IMR-90 (cell line): ENCODE data around the gene TMEM45B. TPM values are rescaled to one million over a fixed set of nuclear protein-coding genes. Genes with fewer than 3 reads are reported as not detected.

Experiments
- ATAC-seq: fragments of 200-7000 bp; cut with Tn5 transposase; 2 replicates; pipeline ENCODE4 v1.9.1; 2020; ENCODE audit warnings: low read depth, mild to moderate bottlenecking, moderate library complexity
- BruUV-seq: library from RNA; stranded (reverse); fragments of 400-500 nt; replicated peaks from 2 replicates; lab custom pipeline; 2021; lab: Mats Ljungman, UMichigan
- CTCF ChIA-PET: fragments of 300-600 bp; formaldehyde crosslinking; extraction: SDS; loops from one replicate; lab custom pipeline; 2021; ENCODE audit warnings: antibody characterized with exemption; lab: Yijun Ruan, JAX
- POLR2A ChIA-PET: fragments of 300-600 bp; sonication (Branson Sonifier 250); formaldehyde crosslinking; loops from one replicate; lab custom pipeline; 2022; ENCODE audit warnings: antibody characterized with exemption; ENCODE audit not compliant: unreplicated experiment; lab: Charles Lee
- DNase-seq: peaks from one replicate; pipeline ENCODE4 v3.0.0; 2013
- H2AFZ ChIP-seq: replicated peaks from 2 replicates; pipeline ENCODE3; 2013; ENCODE audit warnings: low read length, mild to moderate bottlenecking; ENCODE audit not compliant: poor library complexity
- H2AK5ac ChIP-seq: 2 replicates; pipeline ENCODE4 v1.6.1; 2013; ENCODE audit warnings: low read depth, low read length, inconsistent platforms
- H2AK9ac ChIP-seq: replicated peaks from 2 replicates; pipeline ENCODE3; 2013; ENCODE audit warnings: mild to moderate bottlenecking, low read depth, low read length, moderate library complexity; ENCODE audit not compliant: poor library complexity
- H2BK120ac ChIP-seq: 2 replicates; pipeline ENCODE4 v1.6.1; 2013; ENCODE audit warnings: low read depth, low read length, inconsistent platforms
- H2BK15ac ChIP-seq: 3 replicates; pipeline ENCODE4 v1.6.1; 2013; ENCODE audit warnings: low read depth, low read length, inconsistent platforms
- H2BK20ac ChIP-seq: 2 replicates; pipeline ENCODE4 v1.6.1; 2013; ENCODE audit warnings: low read depth, mild to moderate bottlenecking, inconsistent platforms, low read length, moderate library complexity
- H2BK5ac ChIP-seq: 2 replicates; pipeline ENCODE4 v1.6.1; 2013; ENCODE audit warnings: mild to moderate bottlenecking, low read depth, low read length, inconsistent platforms; ENCODE audit not compliant: poor library complexity, severe bottlenecking
- H3K14ac ChIP-seq: replicated peaks from 2 replicates; pipeline ENCODE4 v1.6.1; 2013; ENCODE audit warnings: low read depth, low read length, inconsistent platforms
- H3K18ac ChIP-seq: 2 replicates; pipeline ENCODE4 v1.6.1; 2013; ENCODE audit warnings: low read depth, low read length, control low read depth
- H3K23ac ChIP-seq: 2 replicates; pipeline ENCODE4 v1.6.1; 2013; ENCODE audit warnings: low read depth, low read length, inconsistent platforms
- H3K27ac ChIP-seq: 2 replicates; pipeline ENCODE4 v1.5.1; 2013; ENCODE audit warnings: mild to moderate bottlenecking, control low read depth, low read length; ENCODE audit not compliant: insufficient read depth
- H3K27me3 ChIP-seq: 2 replicates; pipeline ENCODE4 v1.6.1; 2013; ENCODE audit warnings: low read length; ENCODE audit not compliant: control insufficient read depth, insufficient read depth
- H3K36me3 ChIP-seq: 2 replicates; pipeline ENCODE4 v1.6.1; 2013; ENCODE audit warnings: low read length, mixed read lengths; ENCODE audit not compliant: control insufficient read depth, insufficient read depth
- H3K4ac ChIP-seq: 2 replicates; pipeline ENCODE4 v1.6.1; 2013; ENCODE audit warnings: low read depth, low read length, inconsistent platforms
- H3K4me1 ChIP-seq: 2 replicates; pipeline ENCODE4 v1.6.1; 2013; ENCODE audit warnings: low read length, mixed read lengths; ENCODE audit not compliant: control insufficient read depth, insufficient read depth
- H3K4me2 ChIP-seq: 2 replicates; pipeline ENCODE4 v1.6.1; 2013; ENCODE audit warnings: low read depth, mild to moderate bottlenecking, control low read depth, low read length, moderate library complexity
- H3K4me3 ChIP-seq: 2 replicates; pipeline ENCODE4 v1.5.1; 2013; ENCODE audit warnings: low read depth, mild to moderate bottlenecking, control low read depth, low read length, moderate library complexity; ENCODE audit not compliant: insufficient read depth
- H3K56ac ChIP-seq: 2 replicates; pipeline ENCODE4 v1.6.1; 2013; ENCODE audit warnings: low read length, inconsistent platforms; ENCODE audit not compliant: insufficient read depth; ENCODE audit errors: extremely low read depth
- H3K79me1 ChIP-seq, 2 experiments: 2 replicates each; pipeline ENCODE4 v1.6.1; 2013; ENCODE audit warnings: low read length in 2 of 2, inconsistent platforms in 1 of 2, low read depth in 1 of 2
- H3K9ac ChIP-seq: 2 replicates; pipeline ENCODE4 v1.6.1; 2013; ENCODE audit warnings: low read depth, low read length, control low read depth
- H3K9me1 ChIP-seq: 2 replicates; pipeline ENCODE4 v1.6.1; 2013; ENCODE audit warnings: low read length, inconsistent platforms; ENCODE audit not compliant: insufficient read depth
- H3K9me3 ChIP-seq: 2 replicates; pipeline ENCODE4 v1.6.1; 2013; ENCODE audit warnings: low read length; ENCODE audit not compliant: control insufficient read depth, insufficient read depth
- H4K20me1 ChIP-seq: 2 replicates; pipeline ENCODE4 v1.6.1; 2013; ENCODE audit warnings: low read length, inconsistent platforms; ENCODE audit not compliant: insufficient read depth
- H4K5ac ChIP-seq: 2 replicates; pipeline ENCODE4 v1.6.1; 2013; ENCODE audit warnings: mild to moderate bottlenecking, low read depth, low read length, control low read depth
- H4K8ac ChIP-seq, 2 experiments: 2 replicates each; pipeline ENCODE4 v1.6.1; 2013; ENCODE audit warnings: low read depth in 2 of 2, low read length in 2 of 2, control low read depth in 1 of 2, inconsistent platforms in 1 of 2
- H4K91ac ChIP-seq: 2 replicates; pipeline ENCODE4 v1.6.1; 2013; ENCODE audit warnings: low read depth, low read length, inconsistent platforms; ENCODE audit not compliant: insufficient read depth
- BHLHE40 ChIP-seq: fragments of 150-350 bp; IDR thresholded peaks from 2 replicates; pipeline ENCODE4 v1.6.1; 2016; ENCODE audit warnings: mild to moderate bottlenecking, low read depth, low read length
- CEBPB ChIP-seq: IDR thresholded peaks from 2 replicates; pipeline ENCODE4 v1.6.1; 2012; ENCODE audit warnings: low read depth, low read length, improper control_type of control experiment
- CHD1 ChIP-seq: IDR thresholded peaks from 2 replicates; pipeline ENCODE4 v1.6.1; 2012; ENCODE audit warnings: low read depth, low read length, improper control_type of control experiment
- FOS ChIP-seq: fragments of 150-350 bp; IDR thresholded peaks from 2 replicates; pipeline ENCODE4 v1.6.1; 2016; ENCODE audit warnings: low read depth, low read length
- MAFK ChIP-seq: IDR thresholded peaks from 2 replicates; pipeline ENCODE4 v1.6.1; 2012; ENCODE audit warnings: low read depth, low read length, improper control_type of control experiment
- MAZ ChIP-seq: IDR thresholded peaks from 2 replicates; pipeline ENCODE4 v1.6.1; 2012; ENCODE audit warnings: low read depth, mild to moderate bottlenecking, low read length, improper control_type of control experiment, moderate library complexity, borderline replicate concordance
- MXI1 ChIP-seq: IDR thresholded peaks from 2 replicates; pipeline ENCODE4 v1.6.1; 2012; ENCODE audit warnings: low read depth, mild to moderate bottlenecking, low read length, moderate library complexity, borderline replicate concordance
- NFE2L2 ChIP-seq: fragments of 150-350 bp; IDR thresholded peaks from 2 replicates; pipeline ENCODE4 v1.6.1; 2016; ENCODE audit warnings: low read depth, mild to moderate bottlenecking, low read length
- POLR2A ChIP-seq: IDR thresholded peaks from 2 replicates; pipeline ENCODE4 v1.6.1; 2012; ENCODE audit warnings: mild to moderate bottlenecking, low read depth, low read length
- RAD21 ChIP-seq: IDR thresholded peaks from 2 replicates; pipeline ENCODE4 v1.6.1; 2012; ENCODE audit warnings: low read length, improper control_type of control experiment
- RCOR1 ChIP-seq: IDR thresholded peaks from 2 replicates; pipeline ENCODE4 v1.6.1; 2012; ENCODE audit warnings: mild to moderate bottlenecking, low read length, improper control_type of control experiment; ENCODE audit not compliant: insufficient replicate concordance
- SMC3 ChIP-seq: fragments of 150-350 bp; IDR thresholded peaks from 2 replicates; pipeline ENCODE4 v1.6.1; 2016; ENCODE audit warnings: low read depth, mild to moderate bottlenecking, antibody characterized with exemption, low read length, moderate library complexity
- WGBS, 2 experiments: methylation state at CpG; one replicate each; pipeline versions ENCODE4 v1.1.5 to v1.1.7; 2013; ENCODE audit warnings: missing lambda C conversion rate in 2 of 2; ENCODE audit not compliant: insufficient read length in 1 of 2; ENCODE audit errors: extremely low coverage in 2 of 2; 5-methylcytosine and 5-hydroxymethylcytosine counted together
- dilution Hi-C: fragments of 300-500 bp; cut with HindIII; formaldehyde crosslinking; loops from one replicate; pipeline ENCODE4 v1.14.3; 2018; ENCODE audit warnings: low sequenced_read_pairs; ENCODE audit not compliant: unreplicated experiment
- in situ Hi-C: fragments of 300-500 bp; cut with MboI; formaldehyde crosslinking; loops from 3 replicates; pipeline ENCODE4 v1.14.3; 2019; ENCODE audit warnings: low sequenced_read_pairs, inconsistent platforms, mixed read lengths
- intact Hi-C: fragments of 100-400 bp; cut with micrococcal nuclease; formaldehyde crosslinking; loops from 2 replicates; pipeline ENCODE4 v1.10.0; 2022
- polyA plus RNA-seq, 3 experiments: library from polyadenylated mRNA; depleted of rRNA; stranded (reverse); fragments of >200 nt; gene quantifications; 2 replicates each; pipeline ENCODE4 v1.2.3, GENCODE V29; 2012; ENCODE audit warnings: low replicate concordance in 1 of 3
- total RNA-seq: library from RNA; depleted of rRNA; stranded (reverse); fragments of >200 nt; gene quantifications from 2 replicates; pipeline ENCODE4 v1.2.3, GENCODE V29; 2012
- TF ChIP-seq, protein P1 (sequence below): conservative IDR thresholded peaks from 2 replicates; pipeline ENCODE4 v1.5.1; 2012; ENCODE audit warnings: mild to moderate bottlenecking, low read depth, low read length, improper control_type of control experiment
- TF ChIP-seq, protein P2 (sequence below): fragments of 150-350 bp; IDR thresholded peaks from 2 replicates; pipeline ENCODE4 v1.6.1; 2017; ENCODE audit warnings: mild to moderate bottlenecking, antibody characterized with exemption, low read length, low read depth
- TF ChIP-seq, protein P3 (sequence below): fragments of 150-350 bp; IDR thresholded peaks from 2 replicates; pipeline ENCODE4 v1.6.1; 2016; ENCODE audit warnings: low read depth, mild to moderate bottlenecking, low read length, moderate library complexity, borderline replicate concordance

TMEM45B gene
- total and polyA plus RNA-seq, 2 of the 4 experiments (the other 2 are of a cell fraction), result not detected

DNA sequence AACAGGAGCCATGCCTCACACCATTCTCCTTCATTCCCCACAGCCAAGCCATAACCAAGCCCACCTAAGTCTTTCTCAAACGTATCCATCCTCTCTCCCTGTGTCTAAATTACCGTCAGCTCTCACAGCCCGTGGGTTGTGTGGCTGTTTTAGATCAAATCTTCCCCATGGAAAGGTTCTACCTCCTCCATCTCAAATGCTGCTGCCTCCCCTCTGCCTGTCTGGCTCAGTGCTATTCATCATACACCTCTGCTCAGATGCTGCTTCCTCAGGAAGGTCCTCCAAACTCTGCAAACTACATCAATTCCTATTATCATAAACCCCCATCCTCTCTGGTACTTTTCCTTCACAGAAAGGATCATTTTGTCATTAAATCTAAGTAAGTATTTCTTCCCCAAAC, 64.7 kb downstream of the TMEM45B start:
- no peaks in the 10 kb centered on the region for H3K4me1 ChIP-seq
- WGBS, 2 experiments, result no CpG with 5 or more reads among the region's 3 CpGs

More for the DNA sequence above, 64.7 kb downstream of the TMEM45B start:
- Histone ChIP-seq H3K36me3 (peaks cover 70% of the 10 kb centered on the region), H2BK5ac (no peak overlapping the region), H4K20me1 (no peaks in the 10 kb centered on the region), H3K23ac (no peak overlapping the region), H3K79me1 (no peaks in the 10 kb centered on the region; a peak in 1 of 4 replicates), H3K4ac (no peak overlapping the region), H3K14ac (no peak overlapping the region), H3K9me3 (no peaks in the 10 kb centered on the region), H2BK20ac (no peak overlapping the region), H3K18ac (no peak overlapping the region), H4K5ac (no peak overlapping the region), H3K4me3 (no peak overlapping the region), H3K9me1 (no peaks in the 10 kb centered on the region), H3K27ac (no peak overlapping the region), H4K8ac (no peak overlapping the region), H3K27me3 (no peaks in the 10 kb centered on the region), H3K9ac (no peak overlapping the region), H2BK15ac (no peak overlapping the region), H2AFZ (no peak overlapping the region), H2AK5ac (no peak overlapping the region), H3K56ac (no peak overlapping the region), H2BK120ac (no peak overlapping the region), H2AK9ac (no peak overlapping the region), H3K4me2 (no peak overlapping the region), H4K91ac (no peak overlapping the region)
- TF ChIP-seq MXI1, result no peak
- no peak for TF ChIP-seq CHD1
- no peak for TF ChIP-seq MAFK
- TF ChIP-seq, protein P1, sequence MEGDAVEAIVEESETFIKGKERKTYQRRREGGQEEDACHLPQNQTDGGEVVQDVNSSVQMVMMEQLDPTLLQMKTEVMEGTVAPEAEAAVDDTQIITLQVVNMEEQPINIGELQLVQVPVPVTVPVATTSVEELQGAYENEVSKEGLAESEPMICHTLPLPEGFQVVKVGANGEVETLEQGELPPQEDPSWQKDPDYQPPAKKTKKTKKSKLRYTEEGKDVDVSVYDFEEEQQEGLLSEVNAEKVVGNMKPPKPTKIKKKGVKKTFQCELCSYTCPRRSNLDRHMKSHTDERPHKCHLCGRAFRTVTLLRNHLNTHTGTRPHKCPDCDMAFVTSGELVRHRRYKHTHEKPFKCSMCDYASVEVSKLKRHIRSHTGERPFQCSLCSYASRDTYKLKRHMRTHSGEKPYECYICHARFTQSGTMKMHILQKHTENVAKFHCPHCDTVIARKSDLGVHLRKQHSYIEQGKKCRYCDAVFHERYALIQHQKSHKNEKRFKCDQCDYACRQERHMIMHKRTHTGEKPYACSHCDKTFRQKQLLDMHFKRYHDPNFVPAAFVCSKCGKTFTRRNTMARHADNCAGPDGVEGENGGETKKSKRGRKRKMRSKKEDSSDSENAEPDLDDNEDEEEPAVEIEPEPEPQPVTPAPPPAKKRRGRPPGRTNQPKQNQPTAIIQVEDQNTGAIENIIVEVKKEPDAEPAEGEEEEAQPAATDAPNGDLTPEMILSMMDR, result no peak
- TF ChIP-seq BHLHE40, result no peak
- no peak for TF ChIP-seq POLR2A
- TF ChIP-seq NFE2L2, result no peak
- no peak for TF ChIP-seq RCOR1
- no peak for TF ChIP-seq CEBPB
- TF ChIP-seq FOS, result no peak
- TF ChIP-seq RAD21, result no peak
- TF ChIP-seq, protein P2, sequence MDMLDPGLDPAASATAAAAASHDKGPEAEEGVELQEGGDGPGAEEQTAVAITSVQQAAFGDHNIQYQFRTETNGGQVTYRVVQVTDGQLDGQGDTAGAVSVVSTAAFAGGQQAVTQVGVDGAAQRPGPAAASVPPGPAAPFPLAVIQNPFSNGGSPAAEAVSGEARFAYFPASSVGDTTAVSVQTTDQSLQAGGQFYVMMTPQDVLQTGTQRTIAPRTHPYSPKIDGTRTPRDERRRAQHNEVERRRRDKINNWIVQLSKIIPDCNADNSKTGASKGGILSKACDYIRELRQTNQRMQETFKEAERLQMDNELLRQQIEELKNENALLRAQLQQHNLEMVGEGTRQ, result no peak
- TF ChIP-seq, protein P3, sequence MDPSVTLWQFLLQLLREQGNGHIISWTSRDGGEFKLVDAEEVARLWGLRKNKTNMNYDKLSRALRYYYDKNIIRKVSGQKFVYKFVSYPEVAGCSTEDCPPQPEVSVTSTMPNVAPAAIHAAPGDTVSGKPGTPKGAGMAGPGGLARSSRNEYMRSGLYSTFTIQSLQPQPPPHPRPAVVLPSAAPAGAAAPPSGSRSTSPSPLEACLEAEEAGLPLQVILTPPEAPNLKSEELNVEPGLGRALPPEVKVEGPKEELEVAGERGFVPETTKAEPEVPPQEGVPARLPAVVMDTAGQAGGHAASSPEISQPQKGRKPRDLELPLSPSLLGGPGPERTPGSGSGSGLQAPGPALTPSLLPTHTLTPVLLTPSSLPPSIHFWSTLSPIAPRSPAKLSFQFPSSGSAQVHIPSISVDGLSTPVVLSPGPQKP, result no peak
- no peak for TF ChIP-seq SMC3
- no peak for TF ChIP-seq MAZ
- DNase-seq (no peak), ATAC-seq (no peak)
- in situ Hi-C loops, result no loop called here
- ChIA-PET POLR2A (no interaction called here), CTCF (interaction anchor here (1.9 kb wide), 1 partner anchor 11 kb away, joined by 4 read pairs; no protein-coding TSS in a partner anchor)
- dilution Hi-C loops, result no loop called here
- no TSS peak for BruUV-seq
- intact Hi-C loops, result loop anchor here (1.0 kb wide), 1 partner anchor 95 kb away; no protein-coding TSS in a partner anchor
